ENCODE measurements around the gene EEIG2. TPM values are rescaled to one million over a fixed set of nuclear protein-coding genes. Genes with fewer than 3 reads are reported as not detected.
"Not testable (repeated sequence)": the region's sequence is repeated elsewhere in the genome, so short reads cannot be mapped to it uniquely, and the experiment has no call there.

EEIG2 gene
- polyA plus RNA-seq (ENCODE audit: low read depth in 6 of 6) = 1 to 10 TPM in 3 of 6 donors, under 1 TPM in 3; 0.43 to 2.5 (median 0.93) TPM

DNA sequence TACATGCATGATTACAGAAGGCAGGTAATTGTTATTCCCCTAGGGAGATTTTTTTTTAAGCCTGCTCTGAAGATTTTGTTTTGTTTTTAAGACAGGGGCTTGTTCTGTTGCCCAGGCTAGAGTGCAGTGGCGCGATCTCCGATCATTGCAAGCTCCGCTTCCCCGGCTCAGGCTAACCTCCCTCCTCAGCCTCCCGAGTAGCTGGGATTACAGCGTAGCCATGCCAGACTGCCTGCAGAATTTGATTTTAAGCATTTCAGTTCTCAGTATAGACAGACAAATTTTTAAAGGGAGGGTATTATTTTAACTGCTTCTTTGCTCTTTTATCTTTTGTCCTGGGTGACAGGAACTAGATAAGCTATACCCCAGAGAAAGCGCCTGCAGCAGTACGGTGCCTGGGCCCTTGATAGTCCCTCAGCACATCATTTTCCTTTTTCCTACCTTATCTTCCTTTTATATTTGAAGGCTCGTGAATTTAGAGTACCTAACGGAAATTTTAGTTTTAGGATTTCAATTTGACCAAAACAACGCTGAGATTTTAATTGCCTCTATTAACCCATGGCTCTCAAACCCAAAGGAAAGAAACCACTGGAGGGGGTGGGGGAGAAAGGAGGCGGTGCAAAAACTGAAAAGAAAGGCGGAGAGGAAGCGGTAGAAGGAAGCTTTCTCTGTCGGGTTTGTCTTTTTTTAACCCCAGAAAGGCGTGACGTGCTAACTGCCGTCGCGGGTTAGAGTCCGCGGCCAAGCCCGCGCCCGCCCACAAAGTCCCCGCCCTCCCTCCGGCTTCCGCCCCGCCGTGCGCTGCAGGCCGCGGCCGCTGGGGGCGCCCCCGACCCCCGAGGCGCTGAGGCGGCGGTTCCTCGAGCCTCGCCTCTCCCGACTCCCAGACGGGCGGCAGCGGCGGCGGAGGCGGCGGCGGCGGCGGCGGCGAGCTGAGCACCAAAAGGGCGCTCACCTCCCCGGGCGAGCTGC lies at the start of gene EEIG2:
Gene EEIG2 (plus strand): TSS at position 886 of the 972 bp plus-strand sequence. CDS start 329 bp downstream, outside the sequence.
- no peaks in the 10 kb centered on the region for H3K9me3 Mint-ChIP-seq
- DNase-seq = peak; percentile 91
- H3K27me3 Mint-ChIP-seq = no peaks in the 10 kb centered on the region
- ATAC-seq (ENCODE audit: low read depth in 2 of 2) = peak; percentile 74 to 79
- no peaks in the 10 kb centered on the region for H3K36me3 Mint-ChIP-seq
- peak within 1 kb of the TSS; percentile 71 to 98 (median 90) for H3K27ac Mint-ChIP-seq
- peak within 1 kb of the TSS in 7 of 8 donors; percentile 90 to 99 (median 95) for H3K4me3 Mint-ChIP-seq
- peaks cover 15 to 27% (median 26%) of the 10 kb centered on the region in 3 donors for H3K4me1 Mint-ChIP-seq

DNA sequence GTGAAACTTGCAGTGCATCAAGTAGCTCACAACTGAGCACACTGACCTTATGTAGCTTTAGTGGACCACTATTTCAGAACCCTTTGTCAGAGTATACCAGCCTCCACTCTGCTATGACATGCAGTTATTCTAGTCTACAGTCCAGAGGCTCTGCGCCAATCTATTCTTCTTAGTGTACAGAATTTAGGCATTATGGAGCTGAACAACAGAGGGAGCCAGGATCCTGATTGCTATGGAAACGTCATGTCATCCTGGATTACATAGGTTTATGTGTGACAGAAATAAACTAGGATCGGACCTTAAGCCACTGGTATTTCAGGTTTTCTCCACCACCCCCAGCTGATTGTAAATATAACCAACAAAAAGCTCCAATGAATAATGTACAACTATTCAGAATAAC lies 48.1 kb upstream of the EEIG2 start:
- Mint-ChIP-seq H3K27ac (no peak overlapping the region), H3K9me3 (no peaks in the 10 kb centered on the region), H3K4me1 (no peaks in the 10 kb centered on the region), H3K36me3 (no peaks in the 10 kb centered on the region), H3K27me3 (peaks cover 0 to 1% (median 0%) of the 10 kb centered on the region in 3 donors), H3K4me3 (no peak overlapping the region)
- no peak for ATAC-seq (ENCODE audit: low read depth in 2 of 2)
- DNase-seq = no peak

- DNase-seq = peak; percentile 30
- peaks cover 0 to 6% (median 0%) of the 10 kb centered on the region in 3 donors for H3K27me3 Mint-ChIP-seq
- H3K36me3 Mint-ChIP-seq = no peaks in the 10 kb centered on the region
- no peak overlapping the region for H3K4me3 Mint-ChIP-seq
- no peaks in the 10 kb centered on the region for H3K9me3 Mint-ChIP-seq
- H3K4me1 Mint-ChIP-seq = no peaks in the 10 kb centered on the region
- peak in 1 of 2 donors; percentile 56 for ATAC-seq (ENCODE audit: low read depth in 2 of 2)
- no peak overlapping the region for H3K27ac Mint-ChIP-seq
These were observed 47.5 kb upstream of the EEIG2 start for GRCh38 chr1:108512239-108513043.

DNA sequence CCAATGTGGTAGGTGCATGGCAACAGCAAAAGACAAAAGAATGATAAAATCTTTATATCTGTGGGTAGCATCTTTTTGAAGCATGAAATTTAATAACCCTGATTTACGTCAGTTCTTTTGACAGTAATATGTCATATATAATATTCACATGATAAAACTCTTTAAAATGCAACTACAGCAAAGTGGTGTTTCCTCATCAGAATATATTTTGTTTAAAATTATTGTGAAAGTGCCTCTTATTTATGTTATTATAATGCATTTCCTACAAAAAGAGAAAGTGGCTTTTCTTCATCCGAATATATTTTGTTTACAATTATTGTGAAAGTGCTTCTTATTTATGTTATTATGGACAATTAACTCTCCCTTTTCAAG lies 46.9 kb upstream of the EEIG2 start:
- Mint-ChIP-seq H3K27me3 (peaks cover 0 to 6% (median 0%) of the 10 kb centered on the region in 3 donors), H3K9me3 (no peaks in the 10 kb centered on the region), H3K27ac (no peak overlapping the region), H3K4me3 (no peak overlapping the region), H3K4me1 (no peaks in the 10 kb centered on the region), H3K36me3 (no peaks in the 10 kb centered on the region)
- no peak for ATAC-seq (ENCODE audit: low read depth in 2 of 2)
- no peak for DNase-seq

DNA sequence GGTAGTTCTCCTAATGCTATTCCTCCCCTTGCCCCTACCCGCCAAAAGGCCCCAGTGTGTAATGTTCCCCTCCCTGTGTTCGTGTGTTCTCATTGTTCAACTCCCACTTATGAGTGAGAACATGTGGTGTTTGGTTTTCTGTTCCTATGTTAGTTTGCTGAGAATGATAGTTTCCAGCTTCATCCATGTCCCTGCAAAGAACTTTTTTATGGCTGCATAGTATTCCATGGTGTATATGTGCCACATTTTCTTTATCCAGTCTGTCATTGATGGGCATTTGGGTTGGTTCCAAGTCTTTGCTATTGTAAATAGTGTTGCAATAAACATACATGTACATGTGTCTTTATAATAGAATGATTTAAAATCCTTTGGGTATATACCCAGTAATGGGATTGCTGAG lies 46.0 kb upstream of the EEIG2 start:
- H3K27ac Mint-ChIP-seq; H3K36me3 Mint-ChIP-seq; H3K27me3 Mint-ChIP-seq; H3K4me3 Mint-ChIP-seq; DNase-seq; ATAC-seq (ENCODE audit: low read depth in 2 of 2); H3K4me1 Mint-ChIP-seq; H3K9me3 Mint-ChIP-seq: not testable (repeated sequence)

GRCh38 chr1:108517301-108517897 lies 42.5 kb upstream of the EEIG2 start:
- not testable (repeated sequence) for ATAC-seq (ENCODE audit: low read depth in 2 of 2); H3K9me3 Mint-ChIP-seq; H3K4me3 Mint-ChIP-seq; H3K27ac Mint-ChIP-seq; H3K4me1 Mint-ChIP-seq; H3K36me3 Mint-ChIP-seq; DNase-seq
- peaks cover 0 to 13% (median 8%) of the 10 kb centered on the region in 3 donors for H3K27me3 Mint-ChIP-seq

DNA sequence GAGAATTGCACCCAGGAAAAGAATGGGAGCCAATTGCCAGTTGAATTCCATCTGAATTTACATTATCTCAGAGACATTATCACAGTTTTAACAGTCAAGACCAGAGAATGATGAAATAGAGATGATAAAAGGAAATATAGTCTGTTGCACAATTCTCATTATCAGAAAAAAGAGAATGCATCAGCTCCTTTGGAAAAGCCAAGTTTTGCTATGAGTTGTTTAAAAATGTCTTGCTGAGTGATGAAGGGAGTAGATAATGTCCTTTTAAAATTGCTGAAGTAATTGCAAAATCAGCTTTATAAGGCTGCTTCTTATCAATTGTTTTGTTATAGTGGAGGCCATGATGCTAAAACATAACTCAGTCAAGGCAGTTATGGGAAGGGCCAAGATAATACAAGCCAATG lies 37.9 kb upstream of the EEIG2 start:
- peaks cover 0 to 8% of the 10 kb centered on the region in 2 donors for H3K36me3 Mint-ChIP-seq
- H3K4me3 Mint-ChIP-seq = no peak overlapping the region
- no peak for DNase-seq
- no peak for ATAC-seq (ENCODE audit: low read depth in 2 of 2)
- H3K4me1 Mint-ChIP-seq = no peaks in the 10 kb centered on the region
- H3K27ac Mint-ChIP-seq = no peak overlapping the region
- peaks cover 3 to 8% (median 5%) of the 10 kb centered on the region in 7 donors for H3K9me3 Mint-ChIP-seq
- H3K27me3 Mint-ChIP-seq = peaks cover 3 to 26% (median 12%) of the 10 kb centered on the region in 3 donors

DNA sequence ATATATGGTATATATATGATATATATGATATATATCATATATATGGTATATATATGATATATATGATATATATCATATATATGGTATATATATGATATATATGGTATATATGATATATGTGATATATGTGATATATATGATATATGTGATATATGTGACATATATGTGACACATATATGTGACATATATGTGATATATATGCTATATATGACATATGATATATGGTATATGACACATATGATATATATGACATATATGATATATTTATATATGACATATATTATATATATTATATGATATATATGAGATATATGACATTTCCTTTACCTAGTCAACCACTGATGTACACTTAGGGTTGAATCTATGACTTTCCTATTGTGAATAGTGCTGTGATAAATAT lies 36.1 kb upstream of the EEIG2 start:
- H3K9me3 Mint-ChIP-seq = peaks cover 5 to 13% (median 5%) of the 10 kb centered on the region in 7 donors
- peaks cover 0 to 8% of the 10 kb centered on the region in 2 donors for H3K36me3 Mint-ChIP-seq
- H3K4me3 Mint-ChIP-seq = no peak overlapping the region
- no peak overlapping the region for H3K27ac Mint-ChIP-seq
- ATAC-seq (ENCODE audit: low read depth in 2 of 2) (no peak), DNase-seq (no peak)
- no peaks in the 10 kb centered on the region for H3K4me1 Mint-ChIP-seq
- peaks cover 3 to 26% (median 14%) of the 10 kb centered on the region in 3 donors for H3K27me3 Mint-ChIP-seq

GRCh38 chr1:108524676-108525075 lies 35.2 kb upstream of the EEIG2 start:
- Mint-ChIP-seq H3K36me3 (peaks cover 0 to 8% of the 10 kb centered on the region in 2 donors), H3K4me3 (no peak overlapping the region), H3K9me3 (peaks cover 5 to 13% (median 5%) of the 10 kb centered on the region in 7 donors), H3K27ac (no peak overlapping the region), H3K27me3 (peaks cover 3 to 18% (median 6%) of the 10 kb centered on the region in 3 donors), H3K4me1 (no peaks in the 10 kb centered on the region)
- DNase-seq = no peak
- no peak for ATAC-seq (ENCODE audit: low read depth in 2 of 2)

DNA sequence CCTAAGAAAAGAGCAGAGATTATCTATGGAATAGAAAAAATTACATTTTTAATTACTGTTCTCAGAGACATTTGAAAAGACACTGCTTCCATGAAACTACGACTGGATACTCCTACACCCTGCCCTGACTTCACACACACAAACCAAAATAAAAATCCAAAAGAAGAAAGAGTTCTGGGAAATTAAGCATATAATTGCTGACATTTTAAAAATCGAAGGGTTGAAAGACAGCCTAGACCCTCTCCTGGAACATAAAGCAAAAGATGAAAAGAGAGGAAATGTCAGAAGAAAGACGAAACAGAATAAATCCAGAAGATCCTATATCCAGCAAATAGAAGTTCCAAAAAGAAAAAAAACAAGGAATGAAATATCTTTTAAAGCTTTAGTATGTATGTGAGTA lies 32.8 kb upstream of the EEIG2 start:
- H3K27me3 Mint-ChIP-seq = peaks cover 3 to 18% (median 6%) of the 10 kb centered on the region in 3 donors
- DNase-seq (no peak), ATAC-seq (ENCODE audit: low read depth in 2 of 2) (no peak)
- peaks cover 5 to 13% (median 5%) of the 10 kb centered on the region in 7 donors for H3K9me3 Mint-ChIP-seq
- H3K27ac Mint-ChIP-seq = no peak overlapping the region
- H3K4me3 Mint-ChIP-seq = no peak overlapping the region
- H3K36me3 Mint-ChIP-seq = peaks cover 0 to 8% of the 10 kb centered on the region in 2 donors
- H3K4me1 Mint-ChIP-seq = no peaks in the 10 kb centered on the region

GRCh38 chr1:108527837-108528236 lies 32.1 kb upstream of the EEIG2 start:
- Mint-ChIP-seq H3K27ac (no peak overlapping the region), H3K4me3 (no peak overlapping the region), H3K27me3 (peaks cover 3 to 18% (median 6%) of the 10 kb centered on the region in 3 donors), H3K4me1 (no peaks in the 10 kb centered on the region), H3K9me3 (peaks cover 5 to 13% (median 5%) of the 10 kb centered on the region in 7 donors), H3K36me3 (peaks cover 0 to 8% of the 10 kb centered on the region in 2 donors)
- DNase-seq (no peak), ATAC-seq (ENCODE audit: low read depth in 2 of 2) (no peak)

DNA sequence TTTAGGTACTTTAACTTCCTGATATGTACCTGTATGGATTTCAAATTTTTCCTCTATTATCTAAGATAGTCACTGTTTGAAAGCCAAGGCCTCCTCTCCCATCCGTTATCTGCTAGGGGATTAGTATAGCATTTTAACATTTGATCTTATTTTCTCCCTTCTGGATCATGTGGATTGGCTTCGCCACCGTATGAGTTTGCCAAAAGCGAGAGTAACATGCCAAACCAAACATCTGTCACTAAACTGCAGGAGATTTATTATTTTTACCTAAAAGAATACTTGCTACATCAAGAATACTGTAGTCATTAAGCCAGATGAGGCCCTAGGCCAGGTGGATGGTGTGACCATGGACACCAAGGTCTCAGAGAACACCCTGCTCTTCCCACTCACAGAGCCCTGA lies 28.5 kb upstream of the EEIG2 start:
- Mint-ChIP-seq H3K27me3 (peaks cover 0 to 6% (median under 1%) of the 10 kb centered on the region in 3 donors), H3K36me3 (no peaks in the 10 kb centered on the region), H3K27ac (peak overlapping the region in 1 of 6 donors; percentile 4), H3K9me3 (peaks cover 0 to 5% (median 2%) of the 10 kb centered on the region in 7 donors), H3K4me3 (no peak overlapping the region), H3K4me1 (no peaks in the 10 kb centered on the region)
- DNase-seq (no peak), ATAC-seq (ENCODE audit: low read depth in 2 of 2) (no peak)

DNA sequence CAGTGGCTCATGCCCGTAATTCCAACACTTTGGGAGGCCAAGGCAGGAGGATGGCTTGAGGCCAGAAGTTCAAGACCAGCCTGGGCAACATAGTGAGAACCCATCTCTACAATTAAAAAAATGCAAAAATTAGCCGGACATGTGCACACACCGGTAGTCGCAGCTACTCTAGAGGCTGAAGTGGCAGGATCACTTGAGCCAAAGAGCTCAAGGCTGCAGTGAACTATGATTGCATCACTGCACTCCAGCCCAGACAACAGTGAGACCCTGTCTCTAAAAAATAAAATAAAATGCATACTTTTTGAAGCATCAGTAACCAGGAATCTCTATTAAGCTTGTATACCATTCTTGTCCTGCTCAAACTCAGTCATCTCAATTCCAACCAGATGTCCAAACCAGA lies 27.2 kb upstream of the EEIG2 start:
- DNase-seq (no peak), ATAC-seq (ENCODE audit: low read depth in 2 of 2) (no peak)
- Mint-ChIP-seq H3K9me3 (peaks cover 0 to 4% (median 2%) of the 10 kb centered on the region in 7 donors), H3K27ac (no peak overlapping the region), H3K27me3 (no peaks in the 10 kb centered on the region), H3K36me3 (no peaks in the 10 kb centered on the region), H3K4me3 (no peak overlapping the region), H3K4me1 (peaks cover 0 to 3% (median 0%) of the 10 kb centered on the region in 3 donors)
